Loucy (cell line): ENCODE data around the gene TOE1.
"Not testable (repeated sequence)": the region's sequence is repeated elsewhere in the genome, so short reads cannot be mapped to it uniquely, and the experiment has no call there.

Experiments used
- CTCF ChIP-seq: fragments of 200-600 bp; sonication (generic); conservative IDR thresholded peaks from 2 replicates; pipeline ENCODE4 v1.5.1; 2014; ENCODE audit warnings: mild to moderate bottlenecking, antibody characterized with exemption, low read length
- EZH2phosphoT487 ChIP-seq: fragments of 200-600 bp; IDR thresholded peaks from 2 replicates; pipeline ENCODE4 v1.6.1; 2018; ENCODE audit warnings: antibody characterized with exemption, mild to moderate bottlenecking, moderate library complexity, borderline replicate concordance

- TF ChIP-seq CTCF, EZH2phosphoT487: not testable (repeated sequence)
These were observed 49.0 kb upstream of the TOE1 start for GRCh38 chr1:45291002-45291401.
